IMR-90 (cell line): ENCODE data around the gene TSEN54. TPM values are rescaled to one million over a fixed set of nuclear protein-coding genes. Genes with fewer than 3 reads are reported as not detected.

Experiments
- ATAC-seq: fragments of 200-7000 bp; cut with Tn5 transposase; 2 replicates; pipeline ENCODE4 v1.9.1; 2020; ENCODE audit warnings: low read depth, mild to moderate bottlenecking, moderate library complexity
- BruUV-seq: library from RNA; stranded (reverse); fragments of 400-500 nt; replicated peaks from 2 replicates; lab custom pipeline; 2021; lab: Mats Ljungman, UMichigan
- CTCF ChIA-PET: fragments of 300-600 bp; formaldehyde crosslinking; extraction: SDS; loops from one replicate; lab custom pipeline; 2021; ENCODE audit warnings: antibody characterized with exemption; lab: Yijun Ruan, JAX
- POLR2A ChIA-PET: fragments of 300-600 bp; sonication (Branson Sonifier 250); formaldehyde crosslinking; loops from one replicate; lab custom pipeline; 2022; ENCODE audit warnings: antibody characterized with exemption; ENCODE audit not compliant: unreplicated experiment; lab: Charles Lee
- DNase-seq: peaks from one replicate; pipeline ENCODE4 v3.0.0; 2013
- H2AFZ ChIP-seq: replicated peaks from 2 replicates; pipeline ENCODE3; 2013; ENCODE audit warnings: low read length, mild to moderate bottlenecking; ENCODE audit not compliant: poor library complexity
- H2AK5ac ChIP-seq: 2 replicates; pipeline ENCODE4 v1.6.1; 2013; ENCODE audit warnings: low read depth, low read length, inconsistent platforms
- H2AK9ac ChIP-seq: replicated peaks from 2 replicates; pipeline ENCODE3; 2013; ENCODE audit warnings: mild to moderate bottlenecking, low read depth, low read length, moderate library complexity; ENCODE audit not compliant: poor library complexity
- H2BK120ac ChIP-seq: 2 replicates; pipeline ENCODE4 v1.6.1; 2013; ENCODE audit warnings: low read depth, low read length, inconsistent platforms
- H2BK15ac ChIP-seq: 3 replicates; pipeline ENCODE4 v1.6.1; 2013; ENCODE audit warnings: low read depth, low read length, inconsistent platforms
- H2BK20ac ChIP-seq: 2 replicates; pipeline ENCODE4 v1.6.1; 2013; ENCODE audit warnings: low read depth, mild to moderate bottlenecking, inconsistent platforms, low read length, moderate library complexity
- H2BK5ac ChIP-seq: 2 replicates; pipeline ENCODE4 v1.6.1; 2013; ENCODE audit warnings: mild to moderate bottlenecking, low read depth, low read length, inconsistent platforms; ENCODE audit not compliant: poor library complexity, severe bottlenecking
- H3K14ac ChIP-seq: replicated peaks from 2 replicates; pipeline ENCODE4 v1.6.1; 2013; ENCODE audit warnings: low read depth, low read length, inconsistent platforms
- H3K18ac ChIP-seq: 2 replicates; pipeline ENCODE4 v1.6.1; 2013; ENCODE audit warnings: low read depth, low read length, control low read depth
- H3K23ac ChIP-seq: 2 replicates; pipeline ENCODE4 v1.6.1; 2013; ENCODE audit warnings: low read depth, low read length, inconsistent platforms
- H3K27ac ChIP-seq: 2 replicates; pipeline ENCODE4 v1.5.1; 2013; ENCODE audit warnings: mild to moderate bottlenecking, control low read depth, low read length; ENCODE audit not compliant: insufficient read depth
- H3K27me3 ChIP-seq: 2 replicates; pipeline ENCODE4 v1.6.1; 2013; ENCODE audit warnings: low read length; ENCODE audit not compliant: control insufficient read depth, insufficient read depth
- H3K36me3 ChIP-seq: 2 replicates; pipeline ENCODE4 v1.6.1; 2013; ENCODE audit warnings: low read length, mixed read lengths; ENCODE audit not compliant: control insufficient read depth, insufficient read depth
- H3K4ac ChIP-seq: 2 replicates; pipeline ENCODE4 v1.6.1; 2013; ENCODE audit warnings: low read depth, low read length, inconsistent platforms
- H3K4me1 ChIP-seq: 2 replicates; pipeline ENCODE4 v1.6.1; 2013; ENCODE audit warnings: low read length, mixed read lengths; ENCODE audit not compliant: control insufficient read depth, insufficient read depth
- H3K4me2 ChIP-seq: 2 replicates; pipeline ENCODE4 v1.6.1; 2013; ENCODE audit warnings: low read depth, mild to moderate bottlenecking, control low read depth, low read length, moderate library complexity
- H3K4me3 ChIP-seq: 2 replicates; pipeline ENCODE4 v1.5.1; 2013; ENCODE audit warnings: low read depth, mild to moderate bottlenecking, control low read depth, low read length, moderate library complexity; ENCODE audit not compliant: insufficient read depth
- H3K56ac ChIP-seq: 2 replicates; pipeline ENCODE4 v1.6.1; 2013; ENCODE audit warnings: low read length, inconsistent platforms; ENCODE audit not compliant: insufficient read depth; ENCODE audit errors: extremely low read depth
- H3K79me1 ChIP-seq, 2 experiments: 2 replicates each; pipeline ENCODE4 v1.6.1; 2013; ENCODE audit warnings: low read length in 2 of 2, inconsistent platforms in 1 of 2, low read depth in 1 of 2
- H3K9ac ChIP-seq: 2 replicates; pipeline ENCODE4 v1.6.1; 2013; ENCODE audit warnings: low read depth, low read length, control low read depth
- H3K9me1 ChIP-seq: 2 replicates; pipeline ENCODE4 v1.6.1; 2013; ENCODE audit warnings: low read length, inconsistent platforms; ENCODE audit not compliant: insufficient read depth
- H3K9me3 ChIP-seq: 2 replicates; pipeline ENCODE4 v1.6.1; 2013; ENCODE audit warnings: low read length; ENCODE audit not compliant: control insufficient read depth, insufficient read depth
- H4K20me1 ChIP-seq: 2 replicates; pipeline ENCODE4 v1.6.1; 2013; ENCODE audit warnings: low read length, inconsistent platforms; ENCODE audit not compliant: insufficient read depth
- H4K5ac ChIP-seq: 2 replicates; pipeline ENCODE4 v1.6.1; 2013; ENCODE audit warnings: mild to moderate bottlenecking, low read depth, low read length, control low read depth
- H4K8ac ChIP-seq, 2 experiments: 2 replicates each; pipeline ENCODE4 v1.6.1; 2013; ENCODE audit warnings: low read depth in 2 of 2, low read length in 2 of 2, control low read depth in 1 of 2, inconsistent platforms in 1 of 2
- H4K91ac ChIP-seq: 2 replicates; pipeline ENCODE4 v1.6.1; 2013; ENCODE audit warnings: low read depth, low read length, inconsistent platforms; ENCODE audit not compliant: insufficient read depth
- BHLHE40 ChIP-seq: fragments of 150-350 bp; IDR thresholded peaks from 2 replicates; pipeline ENCODE4 v1.6.1; 2016; ENCODE audit warnings: mild to moderate bottlenecking, low read depth, low read length
- CEBPB ChIP-seq: IDR thresholded peaks from 2 replicates; pipeline ENCODE4 v1.6.1; 2012; ENCODE audit warnings: low read depth, low read length, improper control_type of control experiment
- CHD1 ChIP-seq: IDR thresholded peaks from 2 replicates; pipeline ENCODE4 v1.6.1; 2012; ENCODE audit warnings: low read depth, low read length, improper control_type of control experiment
- CTCF ChIP-seq: conservative IDR thresholded peaks from 2 replicates; pipeline ENCODE4 v1.5.1; 2012; ENCODE audit warnings: mild to moderate bottlenecking, low read depth, low read length, improper control_type of control experiment
- FOS ChIP-seq: fragments of 150-350 bp; IDR thresholded peaks from 2 replicates; pipeline ENCODE4 v1.6.1; 2016; ENCODE audit warnings: low read depth, low read length
- MAFK ChIP-seq: IDR thresholded peaks from 2 replicates; pipeline ENCODE4 v1.6.1; 2012; ENCODE audit warnings: low read depth, low read length, improper control_type of control experiment
- MAZ ChIP-seq: IDR thresholded peaks from 2 replicates; pipeline ENCODE4 v1.6.1; 2012; ENCODE audit warnings: low read depth, mild to moderate bottlenecking, low read length, improper control_type of control experiment, moderate library complexity, borderline replicate concordance
- MXI1 ChIP-seq: IDR thresholded peaks from 2 replicates; pipeline ENCODE4 v1.6.1; 2012; ENCODE audit warnings: low read depth, mild to moderate bottlenecking, low read length, moderate library complexity, borderline replicate concordance
- NFE2L2 ChIP-seq: fragments of 150-350 bp; IDR thresholded peaks from 2 replicates; pipeline ENCODE4 v1.6.1; 2016; ENCODE audit warnings: low read depth, mild to moderate bottlenecking, low read length
- POLR2A ChIP-seq: IDR thresholded peaks from 2 replicates; pipeline ENCODE4 v1.6.1; 2012; ENCODE audit warnings: mild to moderate bottlenecking, low read depth, low read length
- RAD21 ChIP-seq: IDR thresholded peaks from 2 replicates; pipeline ENCODE4 v1.6.1; 2012; ENCODE audit warnings: low read length, improper control_type of control experiment
- RCOR1 ChIP-seq: IDR thresholded peaks from 2 replicates; pipeline ENCODE4 v1.6.1; 2012; ENCODE audit warnings: mild to moderate bottlenecking, low read length, improper control_type of control experiment; ENCODE audit not compliant: insufficient replicate concordance
- RFX5 ChIP-seq: IDR thresholded peaks from 2 replicates; pipeline ENCODE4 v1.8.0; 2012; ENCODE audit warnings: low read depth, mild to moderate bottlenecking, low read length, moderate library complexity
- SMC3 ChIP-seq: fragments of 150-350 bp; IDR thresholded peaks from 2 replicates; pipeline ENCODE4 v1.6.1; 2016; ENCODE audit warnings: low read depth, mild to moderate bottlenecking, antibody characterized with exemption, low read length, moderate library complexity
- WGBS, 2 experiments: methylation state at CpG; one replicate each; pipeline versions ENCODE4 v1.1.5 to v1.1.7; 2013; ENCODE audit warnings: missing lambda C conversion rate in 2 of 2; ENCODE audit not compliant: insufficient read length in 1 of 2; ENCODE audit errors: extremely low coverage in 2 of 2; 5-methylcytosine and 5-hydroxymethylcytosine counted together
- dilution Hi-C: fragments of 300-500 bp; cut with HindIII; formaldehyde crosslinking; loops from one replicate; pipeline ENCODE4 v1.14.3; 2018; ENCODE audit warnings: low sequenced_read_pairs; ENCODE audit not compliant: unreplicated experiment
- in situ Hi-C: fragments of 300-500 bp; cut with MboI; formaldehyde crosslinking; loops from 3 replicates; pipeline ENCODE4 v1.14.3; 2019; ENCODE audit warnings: low sequenced_read_pairs, inconsistent platforms, mixed read lengths
- intact Hi-C: fragments of 100-400 bp; cut with micrococcal nuclease; formaldehyde crosslinking; loops from 2 replicates; pipeline ENCODE4 v1.10.0; 2022
- polyA plus RNA-seq, 3 experiments: library from polyadenylated mRNA; depleted of rRNA; stranded (reverse); fragments of >200 nt; gene quantifications; 2 replicates each; pipeline ENCODE4 v1.2.3, GENCODE V29; 2012; ENCODE audit warnings: low replicate concordance in 1 of 3
- total RNA-seq: library from RNA; depleted of rRNA; stranded (reverse); fragments of >200 nt; gene quantifications from 2 replicates; pipeline ENCODE4 v1.2.3, GENCODE V29; 2012
- TF ChIP-seq, protein P1 (sequence below): fragments of 150-350 bp; IDR thresholded peaks from 2 replicates; pipeline ENCODE4 v1.6.1; 2017; ENCODE audit warnings: mild to moderate bottlenecking, antibody characterized with exemption, low read length, low read depth
- TF ChIP-seq, protein P2 (sequence below): fragments of 150-350 bp; IDR thresholded peaks from 2 replicates; pipeline ENCODE4 v1.6.1; 2016; ENCODE audit warnings: low read depth, mild to moderate bottlenecking, low read length, moderate library complexity, borderline replicate concordance

The TSEN54 gene
- total and polyA plus RNA-seq, 2 of the 4 experiments (the other 2 are of a cell fraction): 7.2 to 14.9 TPM

GRCh38 chr17:75535871-75536270, 19.5 kb downstream of the TSEN54 start:
- Histone ChIP-seq H3K9ac (no peak overlapping the region), H2AFZ (no peak overlapping the region), H3K4me1 (no peaks in the 10 kb centered on the region), H3K4me3 (no peak overlapping the region), H3K56ac (no peak overlapping the region), H3K27ac (no peak overlapping the region), H2BK5ac (no peak overlapping the region), H3K9me1 (no peaks in the 10 kb centered on the region), H3K14ac (no peak overlapping the region), H4K91ac (no peak overlapping the region), H4K20me1 (no peaks in the 10 kb centered on the region), H3K4me2 (no peak overlapping the region), H2BK120ac (no peak overlapping the region), H3K36me3 (no peaks in the 10 kb centered on the region), H4K5ac (no peak overlapping the region), H3K23ac (no peak overlapping the region), H3K9me3 (no peaks in the 10 kb centered on the region), H3K27me3 (peaks cover 44% of the 10 kb centered on the region), H2AK9ac (no peak overlapping the region), H3K79me1 (no peaks in the 10 kb centered on the region), H3K4ac (no peak overlapping the region), H4K8ac (no peak overlapping the region), H2AK5ac (no peak overlapping the region), H2BK20ac (no peak overlapping the region), H2BK15ac (no peak overlapping the region), H3K18ac (no peak overlapping the region)
- 100% methylated on average over 1 of the region's 8 CpGs; no CpG with 5 or more reads in 1 of the 2 experiments for WGBS, 2 experiments
- ATAC-seq (no peak), DNase-seq (no peak)
- intact Hi-C loops: no loop called here
- in situ Hi-C loops: no loop called here
- ChIA-PET CTCF (no interaction called here), POLR2A (no interaction called here)
- no TSS peak for BruUV-seq
- TF ChIP-seq MXI1: no peak
- no peak for TF ChIP-seq CEBPB
- no peak for TF ChIP-seq POLR2A
- TF ChIP-seq, protein P1, sequence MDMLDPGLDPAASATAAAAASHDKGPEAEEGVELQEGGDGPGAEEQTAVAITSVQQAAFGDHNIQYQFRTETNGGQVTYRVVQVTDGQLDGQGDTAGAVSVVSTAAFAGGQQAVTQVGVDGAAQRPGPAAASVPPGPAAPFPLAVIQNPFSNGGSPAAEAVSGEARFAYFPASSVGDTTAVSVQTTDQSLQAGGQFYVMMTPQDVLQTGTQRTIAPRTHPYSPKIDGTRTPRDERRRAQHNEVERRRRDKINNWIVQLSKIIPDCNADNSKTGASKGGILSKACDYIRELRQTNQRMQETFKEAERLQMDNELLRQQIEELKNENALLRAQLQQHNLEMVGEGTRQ: no peak
- TF ChIP-seq CTCF: no peak
- no peak for TF ChIP-seq BHLHE40
- TF ChIP-seq NFE2L2: no peak
- TF ChIP-seq FOS: no peak
- TF ChIP-seq RCOR1: no peak
- no peak for TF ChIP-seq MAZ
- TF ChIP-seq RAD21: no peak
- no peak for TF ChIP-seq MAFK
- TF ChIP-seq RFX5: no peak
- no peak for TF ChIP-seq CHD1
- TF ChIP-seq, protein P2, sequence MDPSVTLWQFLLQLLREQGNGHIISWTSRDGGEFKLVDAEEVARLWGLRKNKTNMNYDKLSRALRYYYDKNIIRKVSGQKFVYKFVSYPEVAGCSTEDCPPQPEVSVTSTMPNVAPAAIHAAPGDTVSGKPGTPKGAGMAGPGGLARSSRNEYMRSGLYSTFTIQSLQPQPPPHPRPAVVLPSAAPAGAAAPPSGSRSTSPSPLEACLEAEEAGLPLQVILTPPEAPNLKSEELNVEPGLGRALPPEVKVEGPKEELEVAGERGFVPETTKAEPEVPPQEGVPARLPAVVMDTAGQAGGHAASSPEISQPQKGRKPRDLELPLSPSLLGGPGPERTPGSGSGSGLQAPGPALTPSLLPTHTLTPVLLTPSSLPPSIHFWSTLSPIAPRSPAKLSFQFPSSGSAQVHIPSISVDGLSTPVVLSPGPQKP: no peak
- no peak for TF ChIP-seq SMC3
- dilution Hi-C loops: no loop called here
